ENCODE measurements around the gene GPX6.
"Not testable (repeated sequence)": the region's sequence is repeated elsewhere in the genome, so short reads cannot be mapped to it uniquely, and the experiment has no call there.

Gene GPX6, protein sequence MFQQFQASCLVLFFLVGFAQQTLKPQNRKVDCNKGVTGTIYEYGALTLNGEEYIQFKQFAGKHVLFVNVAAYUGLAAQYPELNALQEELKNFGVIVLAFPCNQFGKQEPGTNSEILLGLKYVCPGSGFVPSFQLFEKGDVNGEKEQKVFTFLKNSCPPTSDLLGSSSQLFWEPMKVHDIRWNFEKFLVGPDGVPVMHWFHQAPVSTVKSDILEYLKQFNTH

GRCh38 chr6:28515676-28516075 lies at the start of gene GPX6:
Gene GPX6 (minus strand): TSS chr6:28515793. CDS start chr6:28515743, 50 bp downstream.
- no peak for FAIRE-seq

DNA sequence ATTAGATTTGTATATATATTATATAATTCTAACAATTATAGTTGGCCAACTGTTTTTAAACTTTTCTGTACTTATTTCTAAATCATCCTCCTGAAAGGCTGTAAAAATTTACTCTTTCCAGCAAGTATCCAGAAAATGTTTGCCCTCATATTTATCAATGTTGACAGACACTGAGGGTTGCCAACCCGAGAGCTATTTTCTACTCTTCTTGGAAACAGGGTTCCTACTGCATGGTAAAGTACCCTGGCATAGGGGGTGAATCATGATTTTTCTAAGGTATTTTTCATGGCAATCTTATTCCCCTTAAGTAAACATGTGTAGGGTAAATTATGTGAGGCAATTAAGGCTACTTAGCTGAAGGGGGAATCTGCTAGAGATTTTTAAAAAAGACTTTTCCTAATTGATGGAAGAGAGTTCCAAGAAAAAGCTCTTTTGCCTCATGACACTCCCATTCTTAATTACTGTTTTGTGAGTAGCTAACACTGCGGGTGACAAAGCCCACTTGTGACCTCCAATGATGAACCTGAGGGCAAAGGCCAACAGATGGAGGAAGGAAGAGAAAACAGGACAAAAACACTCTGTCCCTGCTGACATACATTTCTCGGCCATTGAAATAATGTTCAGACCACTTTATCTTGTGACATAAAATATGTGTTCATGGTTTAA lies 48.0 kb upstream of the GPX6 start:
- no peak for FAIRE-seq

GRCh38 chr6:28558629-28559028 lies 43.0 kb upstream of the GPX6 start:
- FAIRE-seq = no peak

- no peak for FAIRE-seq
These were observed 39.5 kb upstream of the GPX6 start for GRCh38 chr6:28555136-28555535.

DNA sequence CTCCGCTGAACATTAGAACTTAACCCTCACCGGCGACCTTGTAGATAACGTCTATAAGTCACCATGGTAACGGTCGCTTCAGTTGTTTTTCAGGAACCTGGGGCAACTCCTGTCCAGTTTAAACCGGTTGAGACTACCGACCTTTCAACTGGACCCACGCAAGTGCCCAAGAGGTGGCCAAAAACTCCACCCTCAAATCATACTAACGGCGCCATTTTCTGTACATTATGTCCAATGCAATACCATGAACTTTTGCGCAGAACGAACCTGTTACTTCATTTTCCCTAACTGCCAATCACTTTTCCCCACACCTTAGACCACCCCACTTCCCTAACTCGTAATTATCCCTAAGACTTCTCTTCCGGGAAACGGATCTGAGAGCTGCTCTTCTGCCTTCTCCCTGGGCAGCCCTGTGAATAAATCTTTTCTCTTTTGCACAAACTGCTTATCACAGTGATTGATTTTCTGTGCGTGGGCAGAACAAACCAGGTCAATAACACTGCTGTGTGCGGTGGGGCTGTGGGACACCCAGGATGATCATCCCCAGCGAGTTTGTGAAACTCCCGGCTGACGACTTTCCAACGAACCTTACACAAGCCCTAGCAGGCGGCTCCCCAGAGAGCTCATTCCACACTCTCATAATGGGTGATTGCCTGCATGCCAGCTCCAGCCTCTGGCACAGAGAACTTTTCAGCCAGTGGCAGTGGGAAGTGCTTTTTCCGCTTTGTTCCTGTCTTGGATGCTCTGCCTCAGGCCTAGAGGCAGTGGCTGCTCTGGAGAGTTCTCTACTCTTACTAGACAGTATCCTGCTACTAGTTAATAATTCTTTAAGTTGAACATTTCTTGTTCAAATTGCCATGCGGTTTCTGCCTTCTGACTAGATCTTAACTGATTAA lies 38.6 kb upstream of the GPX6 start:
- no peak for FAIRE-seq

DNA sequence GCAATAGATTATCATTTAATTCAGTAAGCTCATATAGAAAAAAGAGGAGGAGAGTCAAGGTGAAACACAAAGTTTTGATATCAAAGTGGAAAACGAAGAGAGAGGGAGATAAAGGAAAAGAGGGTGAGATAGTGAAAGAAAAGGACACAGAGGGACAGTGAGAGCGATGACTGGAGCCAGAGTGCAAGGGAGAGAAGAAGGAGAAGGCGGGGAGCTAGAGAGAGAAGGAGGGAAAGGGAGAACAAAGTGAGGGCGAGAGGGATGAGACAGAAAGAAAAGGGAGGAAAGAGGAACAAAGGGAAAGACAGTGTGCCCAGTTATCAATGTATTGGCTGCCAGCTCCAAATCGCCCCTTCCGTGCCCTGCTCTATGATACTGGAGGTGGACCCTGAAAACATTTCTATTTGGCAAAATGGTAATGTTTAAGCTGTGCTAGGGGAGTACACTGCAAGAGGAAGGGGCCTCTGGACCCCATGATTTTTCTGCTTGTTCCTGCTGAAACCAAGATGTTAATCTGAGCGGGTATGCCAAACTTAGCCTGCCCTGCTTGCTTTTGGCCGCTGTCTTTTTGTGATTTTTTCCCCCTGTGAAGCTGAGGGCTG lies 37.9 kb upstream of the GPX6 start:
- FAIRE-seq = no peak

- no peak for FAIRE-seq
These were observed 36.5 kb upstream of the GPX6 start for GRCh38 chr6:28551891-28552666.

DNA sequence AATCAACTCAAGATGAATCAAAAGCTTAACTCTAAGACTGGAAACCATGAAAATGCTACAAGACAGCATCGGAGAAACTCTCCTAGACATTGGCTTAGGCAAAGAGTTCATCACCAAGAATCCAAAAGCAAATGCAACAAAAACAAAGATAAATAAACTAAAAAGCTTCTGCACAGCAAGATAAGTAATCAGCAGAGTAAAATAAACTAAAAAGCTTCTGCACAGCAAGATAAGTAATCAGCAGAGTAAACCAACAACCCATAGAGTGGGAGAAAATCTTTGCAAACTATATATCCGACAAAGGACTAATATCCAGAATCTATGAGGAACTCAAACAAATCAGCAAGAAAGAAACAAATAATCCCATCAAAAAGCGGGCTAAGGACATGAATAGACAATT lies 31.4 kb upstream of the GPX6 start:
- FAIRE-seq = not testable (repeated sequence)

DNA sequence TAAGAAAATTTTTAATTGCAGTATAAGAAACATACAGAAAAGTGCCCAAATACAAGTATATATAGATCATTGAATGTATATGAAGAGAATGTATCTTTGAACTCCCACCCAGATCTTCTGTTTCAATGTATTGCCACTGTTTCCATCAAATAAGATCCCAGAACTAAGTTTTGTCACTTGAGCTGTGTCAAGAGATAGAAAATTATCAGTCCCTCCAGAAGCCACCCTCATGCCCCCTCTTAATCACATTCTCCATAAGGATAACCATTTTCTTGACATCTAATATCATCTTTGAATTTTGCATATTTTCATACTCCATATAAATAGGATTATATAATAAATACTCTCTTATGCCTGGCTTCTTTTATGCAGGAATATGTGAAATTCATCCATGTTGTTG lies 30.4 kb upstream of the GPX6 start:
- FAIRE-seq = no peak

DNA sequence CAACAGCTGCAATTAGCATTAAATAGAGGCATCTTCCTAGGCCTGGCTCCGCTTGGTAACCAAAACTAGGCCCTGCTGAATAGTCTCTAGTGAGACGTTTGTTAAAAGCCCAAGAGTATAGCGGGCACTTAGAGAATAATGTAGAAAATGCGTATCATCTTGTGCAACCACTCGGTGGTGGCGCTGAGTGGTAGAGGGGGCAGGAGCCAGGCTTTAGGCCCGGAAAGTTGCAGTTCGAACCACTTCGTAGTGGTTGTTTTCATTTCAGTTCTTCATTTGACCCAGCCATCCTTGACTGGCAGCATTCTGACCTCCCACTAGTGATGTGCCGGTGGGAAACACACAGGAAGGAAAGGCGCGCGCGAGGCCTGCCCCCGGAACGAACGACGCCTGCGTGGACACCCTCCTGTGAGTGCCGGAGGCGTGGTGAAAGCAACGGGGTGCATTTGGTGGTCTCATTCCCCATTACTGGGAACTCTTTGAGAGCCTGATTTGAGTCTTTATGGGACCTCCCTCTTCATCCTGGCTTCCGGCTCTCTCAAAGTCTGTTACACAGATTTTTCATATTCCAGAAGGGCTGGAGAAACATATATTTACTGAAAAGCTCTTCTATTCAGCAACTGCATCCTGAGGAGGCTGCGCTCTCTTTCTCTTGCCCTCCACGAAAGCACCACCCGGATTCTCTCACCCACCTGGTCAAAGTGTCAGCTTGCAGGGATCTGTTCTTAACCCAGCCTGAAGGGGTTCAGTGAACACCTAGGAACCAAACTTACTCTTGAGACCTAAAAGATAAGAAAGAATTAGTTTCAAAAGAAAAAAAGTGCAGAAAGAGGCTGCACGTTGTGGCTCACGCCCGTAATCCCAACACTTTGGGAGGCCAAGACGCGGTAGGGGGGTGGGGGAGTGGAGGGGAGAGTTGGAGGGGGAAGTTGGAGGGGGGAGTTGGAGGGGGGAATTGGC lies 28.3 kb upstream of the GPX6 start:
- FAIRE-seq = no peak

DNA sequence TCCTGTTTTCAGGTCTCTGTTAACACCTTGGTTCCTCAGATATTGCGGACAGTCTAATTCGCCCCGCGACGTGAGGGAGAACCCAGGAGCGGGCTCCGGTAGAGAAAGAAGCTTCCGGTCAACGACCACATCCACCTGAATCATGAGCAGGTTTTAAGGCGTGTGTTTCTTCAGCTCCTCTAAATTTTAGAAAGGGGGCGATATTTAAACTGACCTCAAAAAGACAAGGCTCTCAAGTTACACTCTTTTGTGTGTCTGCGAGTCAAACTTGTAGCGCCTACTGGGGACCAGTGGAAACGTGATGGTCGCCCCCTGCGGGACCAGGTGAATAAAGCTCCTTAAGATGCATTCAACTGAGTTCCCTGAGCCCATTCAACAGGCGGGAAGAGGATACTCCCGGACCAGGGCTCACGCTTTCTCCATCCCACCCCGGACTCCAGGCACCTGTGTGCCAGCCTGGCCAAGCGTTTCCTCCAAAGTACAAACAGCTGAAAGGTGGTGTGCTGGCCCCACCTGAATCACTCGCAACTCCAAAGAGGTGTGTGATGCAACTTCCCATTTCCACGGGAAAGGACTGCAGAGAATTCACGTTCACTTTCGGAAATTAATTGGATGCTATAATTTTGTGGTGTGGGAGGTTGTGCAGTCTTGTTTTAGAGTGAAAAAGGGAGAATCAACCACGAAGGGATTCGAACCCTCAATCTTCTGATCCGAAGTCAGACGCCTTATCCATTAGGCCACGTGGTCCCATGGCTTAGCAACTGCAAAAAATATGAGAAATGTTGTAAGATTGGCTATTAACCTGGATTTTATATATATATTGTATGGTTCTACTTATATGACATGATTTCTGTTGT lies 27.1 kb upstream of the GPX6 start:
- peak; percentile 84 for FAIRE-seq

GRCh38 chr6:28541996-28542395 lies 26.4 kb upstream of the GPX6 start:
- FAIRE-seq = no peak

GRCh38 chr6:28537509-28538140 lies 22.0 kb upstream of the GPX6 start:
- no peak for FAIRE-seq

GRCh38 chr6:28537065-28537464 lies 21.5 kb upstream of the GPX6 start:
- FAIRE-seq = no peak

GRCh38 chr6:28534875-28535274 lies 19.3 kb upstream of the GPX6 start:
- FAIRE-seq = no peak

DNA sequence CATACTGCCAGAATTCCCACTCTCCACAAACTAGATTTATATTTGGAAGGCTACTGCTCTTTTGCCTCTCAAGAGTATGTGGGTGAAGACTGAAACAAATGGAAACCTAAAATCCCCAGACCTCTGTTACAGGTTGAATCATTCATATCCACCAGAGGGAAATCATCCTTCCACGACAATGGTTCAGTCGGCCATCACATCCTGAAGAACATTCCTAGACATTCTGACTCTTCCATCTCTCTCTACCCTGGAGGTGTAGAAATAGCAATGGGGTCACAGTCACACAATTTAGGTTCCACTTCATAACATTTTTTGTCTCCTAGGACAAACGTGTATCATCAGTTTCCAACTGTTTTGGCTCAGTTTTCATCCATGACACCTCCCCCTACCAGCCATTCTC lies 18.7 kb upstream of the GPX6 start:
- FAIRE-seq = no peak

DNA sequence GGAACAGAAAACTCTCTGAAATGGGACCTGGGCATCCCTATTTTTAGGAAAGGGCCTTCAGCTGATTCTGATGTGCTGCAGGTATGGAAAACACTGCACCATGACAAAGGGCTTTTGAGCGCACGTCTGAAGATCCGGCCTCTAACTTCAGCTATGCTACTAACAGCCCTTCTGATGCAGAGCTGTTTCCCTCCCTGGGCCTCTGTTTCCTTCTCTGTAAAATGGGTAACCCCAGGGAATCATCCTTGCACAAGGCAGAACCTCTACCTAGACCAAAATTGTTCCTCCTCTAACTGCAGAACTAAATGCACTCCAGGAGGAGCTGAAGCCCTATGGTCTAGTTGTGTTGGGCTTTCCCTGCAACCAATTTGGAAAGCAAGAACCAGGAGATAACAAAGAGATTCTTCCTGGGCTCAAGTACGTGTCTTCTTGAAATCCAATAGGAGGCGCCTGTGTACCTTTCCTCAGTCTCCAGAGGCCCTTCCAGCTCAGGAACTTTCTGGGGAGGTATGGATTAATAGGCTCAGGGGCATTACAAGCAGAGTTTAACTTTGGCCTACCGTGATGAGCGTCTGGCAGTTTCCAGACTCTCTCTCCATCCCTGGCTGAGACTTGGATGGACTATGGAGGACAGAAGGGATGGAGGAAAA lies 16.0 kb upstream of the GPX6 start:
- no peak for FAIRE-seq

GRCh38 chr6:28530777-28531176 lies 15.2 kb upstream of the GPX6 start:
- FAIRE-seq = no peak

DNA sequence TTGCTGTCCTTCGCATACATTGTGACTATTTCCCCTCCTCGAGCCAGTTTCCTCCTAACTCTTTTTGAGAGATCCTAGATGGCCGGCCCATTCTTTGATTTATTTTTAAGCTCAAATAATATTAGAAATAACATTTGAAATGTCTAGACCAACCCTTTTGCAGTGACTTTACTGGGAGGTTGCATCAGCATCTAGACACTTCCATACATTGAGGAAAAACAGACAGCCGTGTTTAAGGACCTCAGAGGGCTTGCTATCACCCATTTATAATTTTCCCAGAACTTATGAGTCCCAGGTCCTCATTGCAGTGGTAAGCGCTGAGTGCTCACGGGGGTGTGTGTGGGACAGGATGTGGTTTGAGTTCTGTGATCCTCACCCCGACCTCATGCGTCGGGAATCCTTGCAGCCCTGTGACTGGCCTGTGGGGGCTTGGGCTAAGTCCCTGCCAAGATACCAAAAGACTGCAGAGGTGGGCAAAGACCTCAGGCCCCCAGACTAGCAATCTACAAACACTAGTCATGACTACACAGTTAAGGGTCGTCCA lies 10.0 kb upstream of the GPX6 start, which contains the start of gene GPX5:
Gene GPX5, plus strand, starts transcription at position 386 of the 544 bp plus-strand sequence. Its CDS starts 133 bp downstream, at position 519.
- FAIRE-seq = no peak

All from TTC549 (cell line).